ENCODE data around the gene PNP. TPM values are rescaled to one million over a fixed set of nuclear protein-coding genes. Genes with fewer than 3 reads are reported as not detected.
A peak's percentile ranks its signal among the peaks of the same experiment; 100 is the strongest.

The PNP gene
- total and polyA plus RNA-seq, 2 donors (not counting 3 experiments of a cell fraction or from before 2014, with no cell fraction given) = 245 to 271 TPM

- FAIRE-seq (peak; percentile 94), DNase-seq (ENCODE audit: low read depth, low spot score) (peak; percentile 69)
- Histone ChIP-seq H4K20me1 (replicated peaks; ENCODE audit: control insufficient read depth, extremely low read depth, insufficient read depth, low read length) (no peaks in the 10 kb centered on the region), H3K9me3 (replicated peaks; ENCODE audit: control insufficient read depth, insufficient read depth, low read length) (no peaks in the 10 kb centered on the region), H3K4me3 (replicated peaks in 1 of 3; ENCODE audit: insufficient read depth in 1 of 3, low read depth in 1 of 3, low read length in 3 of 3) (peak overlapping the region in 1 of 3 experiments; percentile 20), H3K9ac (replicated peaks; ENCODE audit: extremely low read depth, insufficient read depth, low read length) (peak overlapping the region; percentile 19), H3K36me3 (ENCODE audit: control insufficient read depth in 2 of 2, extremely low read depth in 1 of 2, insufficient read depth in 2 of 2, low read length in 2 of 2) (peaks cover 27 to 31% of the 10 kb centered on the region in 2 experiments), H3K27ac (ENCODE audit: insufficient read depth, low read depth, low read length) (peak overlapping the region; percentile 77), H2AFZ (ENCODE audit: low read depth, low read length) (no peak overlapping the region), H3K4me1 (ENCODE audit: control insufficient read depth, extremely low read depth, insufficient read depth, low read length) (peaks cover 28% of the 10 kb centered on the region), H3K79me2 (ENCODE audit: control insufficient read depth, insufficient read depth, low read length) (peaks cover 29% of the 10 kb centered on the region), H3K27me3 (ENCODE audit: control insufficient read depth in 2 of 2, insufficient read depth in 2 of 2, low read length in 2 of 2) (no peaks in the 10 kb centered on the region), H3K4me2 (ENCODE audit: insufficient read depth, low read length) (peak overlapping the region; percentile 74), H3K9me1 (replicated peaks; ENCODE audit: control insufficient read depth, extremely low read depth, insufficient read depth, low read length) (no peaks in the 10 kb centered on the region)
- intact Hi-C loops (cut with micrococcal nuclease) = loop anchor here (1.0 to 2.0 kb wide), 6 partner anchors 8 to 129 kb away; partner anchors contain the start of gene PNP
- dilution Hi-C loops (cut with MboI; ENCODE audit: extremely low pct_ligation_motif_present, low sequenced_read_pairs) = loop anchor here (10.0 kb wide), 1 partner anchor 123 kb away; no protein-coding TSS in a partner anchor
- BruUV-seq (replicated peaks) = no TSS peak
- POLR2A ChIA-PET = no interaction called here
- TF ChIP-seq JUN (IDR thresholded peaks at IDR 0.05; ENCODE audit: borderline replicate concordance, insufficient read depth, insufficient read length, low read depth) = no peak
- no peak for TF ChIP-seq FOS (IDR thresholded peaks at IDR 0.05; ENCODE audit: borderline replicate concordance, insufficient read depth, low read length)
- TF ChIP-seq CTCF (IDR thresholded peaks at IDR 0.05; ENCODE audit: extremely low read depth in 1 of 2, insufficient read depth in 1 of 2, low read depth in 1 of 2, low read length in 2 of 2) = no peak
- TF ChIP-seq MYC (IDR thresholded peaks at IDR 0.05; ENCODE audit: low read depth, low read length) = no peak
- TF ChIP-seq EZH2 (IDR thresholded peaks at IDR 0.05; ENCODE audit: borderline replicate concordance, low read depth, low read length, severe bottlenecking) = no peak
- TF ChIP-seq POLR2A (IDR thresholded peaks at IDR 0.05; ENCODE audit: low read depth, low read length) = peak; percentile 68
- TF ChIP-seq MAX (IDR thresholded peaks at IDR 0.05; ENCODE audit: insufficient read depth, insufficient read length) = no peak
- TF ChIP-seq GATA2 (IDR thresholded peaks at IDR 0.05; ENCODE audit: insufficient read depth, insufficient read length, low read depth, low read length) = peak; percentile 95
- peak; percentile 72 for TF ChIP-seq POLR2AphosphoS5 (IDR thresholded peaks at IDR 0.05; ENCODE audit: insufficient read depth, low read depth, low read length)
- CTCF ChIA-PET = interaction anchor here (0.8 to 3.2 kb wide), 5 partner anchors 9 to 62 kb away, joined by 3 to 13 read pairs (median 5); partner anchors contain the start of genes APEX1, OSGEP and PIP4P1
Observed at GRCh38 chr14:20477211-20477876, 8.1 kb downstream of the PNP start.
